A549 (cell line): ENCODE measurements around the gene TMCC2. TPM values are rescaled to one million over a fixed set of nuclear protein-coding genes. Genes with fewer than 3 reads are reported as not detected.

Experiments used
- ATAC-seq, 2 experiments: fragments of 200-7000 bp in 1 of 2; fragments of >200 bp in 1 of 2; cut with Nextera tagmentation in 1 of 2; cut with Tn5 transposase in 1 of 2; 3 replicates each; pipeline versions ENCODE4 v1.8.0 to v1.9.1; 2018 to 2020; ENCODE audit warnings: mild to moderate bottlenecking in 1 of 2, moderate library complexity in 1 of 2
- CTCF ChIA-PET: fragments of 300-600 bp; sonication (Branson Sonifier 250); formaldehyde crosslinking; extraction: SDS; loops from one replicate; lab custom pipeline; 2021; ENCODE audit warnings: antibody characterized with exemption, inconsistent platforms; lab: Yijun Ruan, JAX
- POLR2A ChIA-PET: fragments of 350-600 bp; formaldehyde crosslinking; extraction: SDS; loops from one replicate; lab custom pipeline; 2021; ENCODE audit warnings: antibody characterized with exemption, inconsistent platforms; lab: Yijun Ruan, JAX
- DNase-seq, 2 experiments: peaks; one replicate each; pipeline versions ENCODE4 v3.0.0 to v3.0.0-alpha.2; 2011 to 2016; ENCODE audit warnings: low read depth in 1 of 2, low spot score in 1 of 2
- FAIRE-seq: peaks from 2 replicates; lab custom pipeline; 2011; peaks lifted over from hg19 to GRCh38; lab: Jason Lieb, UNC
- H3K27ac ChIP-seq, 2 experiments: fragments of >200 bp; sonication (Bioruptor Twin); formaldehyde crosslinking; 3 replicates each; pipeline ENCODE4 v1.5.1; 2016 to 2017
- H3K4me1 ChIP-seq: fragments of >200 bp; sonication (Bioruptor Twin); formaldehyde crosslinking; 3 replicates; pipeline ENCODE4 v1.6.1; 2016
- H3K4me2 ChIP-seq: fragments of >200 bp; sonication (Bioruptor Twin); formaldehyde crosslinking; 3 replicates; pipeline ENCODE4 v1.6.1; 2016
- H3K4me3 ChIP-seq: fragments of >200 bp; sonication (Bioruptor Twin); formaldehyde crosslinking; 3 replicates; pipeline ENCODE4 v1.5.1; 2016
- H3K9me3 ChIP-seq: fragments of >200 bp; sonication (Bioruptor Twin); formaldehyde crosslinking; 3 replicates; pipeline ENCODE4 v1.6.1; 2016
- EP300 ChIP-seq, 2 experiments: fragments of >200 bp; sonication (Bioruptor Twin); formaldehyde crosslinking; IDR thresholded peaks; 2 replicates in 1 of 2; 3 replicates in 1 of 2; pipeline ENCODE4 v1.6.1; 2016 to 2017
- FOSL2 ChIP-seq, 2 experiments: fragments of 450-650 bp in 1 of 2; fragments of >200 bp in 1 of 2; sonication (Bioruptor Twin) in 1 of 2; formaldehyde crosslinking; IDR thresholded peaks; 2 replicates each; pipeline versions ENCODE4 v1.5.0 to v1.6.1; 2016 to 2020; ENCODE audit warnings: mild to moderate bottlenecking in 1 of 2, moderate library complexity in 1 of 2
- GATA3 ChIP-seq: IDR thresholded peaks from 2 replicates; pipeline ENCODE4 v1.6.1; 2012; ENCODE audit warnings: borderline replicate concordance
- JUN ChIP-seq, 2 experiments: fragments of >200 bp; sonication (Bioruptor Twin); formaldehyde crosslinking; IDR thresholded peaks; 2 replicates in 1 of 2; 3 replicates in 1 of 2; pipeline ENCODE4 v1.6.1; 2016 to 2017
- JUNB ChIP-seq: fragments of >200 bp; sonication (Bioruptor Twin); formaldehyde crosslinking; IDR thresholded peaks from 2 replicates; pipeline ENCODE4 v1.6.1; 2016
- RARB ChIP-seq: fragments of 250-450 bp; sonication (Bioruptor Pico); IDR thresholded peaks from 2 replicates; pipeline ENCODE4 v1.8.0; 2021; ENCODE audit warnings: mild to moderate bottlenecking, moderate library complexity
- RCOR1 ChIP-seq: fragments of 150-350 bp; IDR thresholded peaks from 2 replicates; pipeline ENCODE4 v1.6.1; 2014; ENCODE audit warnings: antibody characterized with exemption, low read length, low read depth
- SMC3 ChIP-seq: fragments of >200 bp; sonication (Bioruptor Twin); formaldehyde crosslinking; IDR thresholded peaks from 3 replicates; pipeline ENCODE4 v1.6.1; 2018; ENCODE audit warnings: inconsistent platforms
- TP53 ChIP-seq: fragments of 250-450 bp; sonication (Bioruptor Pico); IDR thresholded peaks from 2 replicates; pipeline ENCODE4 v1.5.0; 2021; ENCODE audit warnings: mild to moderate bottlenecking, moderate library complexity
- ZC3H11A ChIP-seq: fragments of 450-650 bp; IDR thresholded peaks from 2 replicates; pipeline ENCODE4 v1.6.1; 2014; ENCODE audit warnings: antibody characterized with exemption, mild to moderate bottlenecking
- WGBS: methylation state at CpG from one replicate; pipeline ENCODE4 v1.1.6; 2017; ENCODE audit errors: missing lambda C conversion rate; 5-methylcytosine and 5-hydroxymethylcytosine counted together
- polyA plus RNA-seq, 4 experiments: library from polyadenylated mRNA; depleted of rRNA in 3 of 4; stranded (reverse); fragments of >200 nt; fragmentation: RNase III in 1 of 4; extraction: RNeasy Plus Mini Kit Qiagen cat#74134 plus additional on column Dnase treatment in 1 of 4; gene quantifications; 2 replicates in 3 of 4; 3 replicates in 1 of 4; pipeline ENCODE4 v1.2.3, GENCODE V29; 2011 to 2017
- TF ChIP-seq, protein P1 (sequence below): IDR thresholded peaks from 2 replicates; pipeline ENCODE4 v1.6.1; 2012
- TF ChIP-seq, protein P2 (sequence below): IDR thresholded peaks from 2 replicates; pipeline ENCODE4 v1.6.1; 2012; ENCODE audit warnings: low read depth, borderline replicate concordance
- TF ChIP-seq, protein P3 (sequence below): fragments of 150-350 bp; IDR thresholded peaks from 2 replicates; pipeline ENCODE4 v1.6.1; 2014; ENCODE audit warnings: low read depth, mild to moderate bottlenecking, low read length
- TF ChIP-seq, protein P4 (sequence below): fragments of 200-600 bp; sonication (generic); IDR thresholded peaks from 2 replicates; pipeline ENCODE4 v1.6.1; 2016; ENCODE audit warnings: antibody characterized with exemption, mild to moderate bottlenecking, moderate library complexity

The TMCC2 gene
- polyA plus RNA-seq, 2 of the 4 experiments (the other 2 are of a cell fraction), result 1.7 to 3.2 TPM

DNA sequence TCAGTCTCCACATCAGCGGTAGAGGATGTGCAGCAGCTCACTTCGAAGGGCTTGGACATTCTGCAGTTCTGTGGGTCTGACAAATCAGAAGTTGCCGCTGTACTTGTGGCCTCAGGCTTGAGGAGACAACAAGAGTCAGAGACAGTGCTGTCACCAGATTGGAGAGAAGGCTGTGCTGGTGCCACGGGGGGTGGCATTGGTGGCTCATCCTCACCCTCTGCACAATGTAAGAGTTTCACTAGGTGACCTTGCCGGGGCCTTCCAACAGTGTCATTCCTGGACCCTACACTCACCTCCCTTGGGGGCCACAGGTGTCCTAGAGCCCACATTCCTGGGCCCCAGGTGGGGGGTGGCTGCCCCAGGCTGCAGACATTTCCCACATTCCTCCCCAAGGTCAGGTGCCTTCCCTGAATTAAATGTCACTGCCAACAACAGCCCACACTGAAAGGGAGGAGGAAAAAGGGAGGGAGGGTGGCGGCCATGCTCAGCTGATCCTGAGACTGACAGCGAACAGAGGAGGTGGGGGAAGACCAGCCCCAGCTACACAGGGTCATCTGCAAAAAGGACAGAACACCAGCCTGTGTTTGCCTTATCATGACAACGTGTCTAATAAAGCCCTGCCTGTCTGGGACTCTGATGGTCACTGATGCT lies 46.4 kb downstream of the TMCC2 start:
- H3K4me3 ChIP-seq, result no peak overlapping the region
- H3K4me1 ChIP-seq, result peaks cover 67% of the 10 kb centered on the region
- ChIA-PET POLR2A (interaction anchor here (0.9 to 4.4 kb wide), 11 partner anchors 10 to 51 kb away, joined by 3 to 25 read pairs (median 6); partner anchors contain the start of gene NUAK2), CTCF (interaction anchor here (0.6 to 89.2 kb wide), 28 partner anchors 12 to 763 kb away, joined by 3 to 3627 read pairs (median 4); partner anchors contain the start of genes KLHDC8A, NUAK2 and TMCC2)
- peak overlapping the region; percentile 83 to 93 for H3K27ac ChIP-seq
- TF ChIP-seq ZC3H11A, result no peak
- TF ChIP-seq, protein P1, sequence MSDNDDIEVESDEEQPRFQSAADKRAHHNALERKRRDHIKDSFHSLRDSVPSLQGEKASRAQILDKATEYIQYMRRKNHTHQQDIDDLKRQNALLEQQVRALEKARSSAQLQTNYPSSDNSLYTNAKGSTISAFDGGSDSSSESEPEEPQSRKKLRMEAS, result peak; percentile 23; the same call in 1 of the 2 replicates
- no peak for TF ChIP-seq FOSL2 (IDR thresholded peaks at IDR 0.05)
- TF ChIP-seq FOSL2 (CRISPR knock-in tag; IDR thresholded peaks at IDR 0.05), result 0 out of 2 replicates have a peak, but pooled peaks have one; percentile 9
- peak; percentile 75 for TF ChIP-seq GATA3
- no peak for TF ChIP-seq TP53
- TF ChIP-seq, protein P2, sequence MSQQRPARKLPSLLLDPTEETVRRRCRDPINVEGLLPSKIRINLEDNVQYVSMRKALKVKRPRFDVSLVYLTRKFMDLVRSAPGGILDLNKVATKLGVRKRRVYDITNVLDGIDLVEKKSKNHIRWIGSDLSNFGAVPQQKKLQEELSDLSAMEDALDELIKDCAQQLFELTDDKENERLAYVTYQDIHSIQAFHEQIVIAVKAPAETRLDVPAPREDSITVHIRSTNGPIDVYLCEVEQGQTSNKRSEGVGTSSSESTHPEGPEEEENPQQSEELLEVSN, result 0 out of 2 replicates have a peak, but pooled peaks have one; percentile 3
- peak; percentile 51 to 92; a peak in 3 of 5 replicates for TF ChIP-seq EP300 (IDR thresholded peaks at IDR 0.05)
- 0 out of 2 replicates have a peak, but pooled peaks have one; percentile 18 for TF ChIP-seq JUNB
- TF ChIP-seq, protein P3, sequence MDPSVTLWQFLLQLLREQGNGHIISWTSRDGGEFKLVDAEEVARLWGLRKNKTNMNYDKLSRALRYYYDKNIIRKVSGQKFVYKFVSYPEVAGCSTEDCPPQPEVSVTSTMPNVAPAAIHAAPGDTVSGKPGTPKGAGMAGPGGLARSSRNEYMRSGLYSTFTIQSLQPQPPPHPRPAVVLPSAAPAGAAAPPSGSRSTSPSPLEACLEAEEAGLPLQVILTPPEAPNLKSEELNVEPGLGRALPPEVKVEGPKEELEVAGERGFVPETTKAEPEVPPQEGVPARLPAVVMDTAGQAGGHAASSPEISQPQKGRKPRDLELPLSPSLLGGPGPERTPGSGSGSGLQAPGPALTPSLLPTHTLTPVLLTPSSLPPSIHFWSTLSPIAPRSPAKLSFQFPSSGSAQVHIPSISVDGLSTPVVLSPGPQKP, result no peak
- no peak for TF ChIP-seq RCOR1
- TF ChIP-seq RARB, result no peak
- peak in 1 of 2 experiments; percentile 52; a peak in 2 of 5 replicates for TF ChIP-seq JUN (IDR thresholded peaks at IDR 0.05)
- H3K4me2 ChIP-seq, result peak overlapping the region; percentile 52
- ATAC-seq (peak; percentile 52 to 57), DNase-seq (peak; percentile 60 to 78), FAIRE-seq (no peak)
- no peaks in the 10 kb centered on the region for H3K9me3 ChIP-seq
- WGBS, result 22% methylated on average over 8 of the region's 8 CpGs

DNA sequence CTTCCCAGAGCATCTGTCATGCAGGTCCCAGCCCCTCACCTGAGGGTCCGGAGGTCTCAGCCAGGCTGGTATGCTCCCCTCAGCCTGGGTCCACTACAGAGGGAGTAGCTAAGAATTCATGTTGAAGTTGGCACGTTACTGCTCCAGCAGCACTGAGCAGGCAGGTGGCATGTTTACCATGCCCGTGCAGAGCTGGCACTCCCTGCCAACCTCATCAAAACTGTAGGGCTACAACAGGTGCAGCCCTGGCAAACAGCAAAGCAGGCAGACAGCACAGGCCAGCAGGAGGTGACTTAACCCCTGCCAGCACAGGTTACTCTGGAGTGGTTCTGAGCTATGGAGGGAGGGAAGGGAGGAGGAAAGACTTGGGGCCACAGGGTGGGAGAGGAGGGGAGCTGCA lies 47.4 kb downstream of the TMCC2 start:
- POLR2A ChIA-PET, result interaction anchor here (0.8 to 4.4 kb wide), 4 partner anchors 27 to 50 kb away, joined by 3 to 19 read pairs (median 6); partner anchors contain the start of gene NUAK2
- TF ChIP-seq SMC3, result peak; percentile 35; the same call in 2 of the 3 replicates
- TF ChIP-seq, protein P4, sequence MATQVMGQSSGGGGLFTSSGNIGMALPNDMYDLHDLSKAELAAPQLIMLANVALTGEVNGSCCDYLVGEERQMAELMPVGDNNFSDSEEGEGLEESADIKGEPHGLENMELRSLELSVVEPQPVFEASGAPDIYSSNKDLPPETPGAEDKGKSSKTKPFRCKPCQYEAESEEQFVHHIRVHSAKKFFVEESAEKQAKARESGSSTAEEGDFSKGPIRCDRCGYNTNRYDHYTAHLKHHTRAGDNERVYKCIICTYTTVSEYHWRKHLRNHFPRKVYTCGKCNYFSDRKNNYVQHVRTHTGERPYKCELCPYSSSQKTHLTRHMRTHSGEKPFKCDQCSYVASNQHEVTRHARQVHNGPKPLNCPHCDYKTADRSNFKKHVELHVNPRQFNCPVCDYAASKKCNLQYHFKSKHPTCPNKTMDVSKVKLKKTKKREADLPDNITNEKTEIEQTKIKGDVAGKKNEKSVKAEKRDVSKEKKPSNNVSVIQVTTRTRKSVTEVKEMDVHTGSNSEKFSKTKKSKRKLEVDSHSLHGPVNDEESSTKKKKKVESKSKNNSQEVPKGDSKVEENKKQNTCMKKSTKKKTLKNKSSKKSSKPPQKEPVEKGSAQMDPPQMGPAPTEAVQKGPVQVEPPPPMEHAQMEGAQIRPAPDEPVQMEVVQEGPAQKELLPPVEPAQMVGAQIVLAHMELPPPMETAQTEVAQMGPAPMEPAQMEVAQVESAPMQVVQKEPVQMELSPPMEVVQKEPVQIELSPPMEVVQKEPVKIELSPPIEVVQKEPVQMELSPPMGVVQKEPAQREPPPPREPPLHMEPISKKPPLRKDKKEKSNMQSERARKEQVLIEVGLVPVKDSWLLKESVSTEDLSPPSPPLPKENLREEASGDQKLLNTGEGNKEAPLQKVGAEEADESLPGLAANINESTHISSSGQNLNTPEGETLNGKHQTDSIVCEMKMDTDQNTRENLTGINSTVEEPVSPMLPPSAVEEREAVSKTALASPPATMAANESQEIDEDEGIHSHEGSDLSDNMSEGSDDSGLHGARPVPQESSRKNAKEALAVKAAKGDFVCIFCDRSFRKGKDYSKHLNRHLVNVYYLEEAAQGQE, result no peak
- TF ChIP-seq, all 56 proteins: peak for 1
- Histone ChIP-seq H3K27ac (peak overlapping the region; percentile 83 to 93), H3K4me3 (no peak overlapping the region), H3K4me2 (peak overlapping the region; percentile 52), H3K4me1 (peaks cover 72% of the 10 kb centered on the region), H3K9me3 (no peaks in the 10 kb centered on the region)
- FAIRE-seq (no peak), DNase-seq (no peak), ATAC-seq (no peak)
- CTCF ChIA-PET, result interaction anchor here (1.0 to 89.2 kb wide), 9 partner anchors 11 to 256 kb away, joined by 3 to 3627 read pairs (median 5); partner anchors contain the start of genes KLHDC8A, NUAK2 and TMCC2
- WGBS, result 59% methylated on average over 3 of the region's 3 CpGs
